ENCODE data around the gene TIGD6. TPM values are rescaled to one million over a fixed set of nuclear protein-coding genes. Genes with fewer than 3 reads are reported as not detected.
"Not testable (repeated sequence)": the region's sequence is repeated elsewhere in the genome, so short reads cannot be mapped to it uniquely, and the experiment has no call there.

TIGD6 gene
- polyA plus RNA-seq (2014; cell fraction: cytosol; rRNA removed) = 3.8 and 4.0 TPM in 2 replicates
- 0.82 and 1.8 TPM in 2 replicates for polyA plus RNA-seq (2014; cell fraction: nucleus; rRNA removed)

DNA sequence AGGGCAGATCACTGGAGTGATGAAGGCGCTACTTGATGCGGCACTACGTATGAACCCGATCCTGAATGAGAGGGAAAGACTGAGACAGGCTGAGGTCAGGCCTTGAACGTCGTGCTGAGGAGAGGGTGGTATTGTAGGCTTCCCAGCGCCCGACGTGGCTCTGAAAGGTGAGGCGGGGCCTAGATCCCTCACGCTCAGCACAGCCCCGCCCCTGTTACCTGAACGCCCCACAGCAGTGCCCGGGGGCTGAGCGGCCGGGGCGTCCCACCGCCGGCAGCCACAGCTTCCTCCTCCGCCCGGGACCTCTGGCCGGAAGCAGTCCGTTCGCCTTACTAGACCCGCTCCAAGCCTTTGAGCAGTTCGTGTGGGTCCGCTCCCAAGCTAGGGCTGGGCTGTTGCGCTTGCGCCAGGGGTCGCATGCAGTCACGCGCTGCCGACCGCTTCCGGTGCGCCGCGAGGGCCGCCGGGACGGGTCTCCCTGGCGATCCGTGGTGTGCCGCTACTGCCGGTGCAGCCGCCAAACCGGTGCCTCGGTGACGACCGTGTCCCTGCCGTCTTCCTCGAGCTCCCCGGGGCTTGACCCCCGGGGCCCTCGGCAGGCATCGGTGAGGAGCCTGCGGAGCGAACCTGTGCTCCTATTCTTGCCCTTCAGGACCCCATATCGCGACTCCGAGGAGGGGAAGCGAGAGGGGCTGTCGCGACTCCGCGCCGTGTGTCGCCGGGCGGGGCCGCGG, at the start of gene TIGD6, which contains the start of gene HMGXB3:
Gene TIGD6, minus strand, starts transcription at position 399 of the 734 bp plus-strand sequence. CDS start 4,306 bp downstream, outside the sequence.
Gene HMGXB3, plus strand, starts transcription at position 484 of the 734 bp plus-strand sequence. CDS start 4,114 bp downstream, outside the sequence.
- DNase-seq (ENCODE audit: low spot score) = peak; percentile 95

DNA sequence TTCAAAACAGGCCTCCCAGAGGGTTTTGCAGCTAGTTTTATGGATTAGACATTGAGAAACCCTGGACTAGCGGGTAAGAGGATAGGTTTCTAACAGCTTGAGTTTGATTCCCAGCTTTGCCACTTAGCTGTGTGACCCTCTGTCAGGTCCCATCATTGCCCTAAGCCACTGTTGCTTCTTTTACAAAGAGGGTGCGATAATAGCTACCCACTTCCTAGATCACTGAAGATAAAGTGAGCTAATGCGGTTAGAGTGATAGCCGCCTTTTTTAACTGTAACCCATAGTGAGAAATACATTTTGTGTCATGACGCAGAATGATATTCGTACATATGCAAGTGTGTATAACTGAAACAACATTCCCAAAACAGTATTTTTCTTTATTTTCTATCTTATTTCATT, 45.6 kb upstream of the TIGD6 start:
- DNase-seq (ENCODE audit: low spot score) = no peak

DNA sequence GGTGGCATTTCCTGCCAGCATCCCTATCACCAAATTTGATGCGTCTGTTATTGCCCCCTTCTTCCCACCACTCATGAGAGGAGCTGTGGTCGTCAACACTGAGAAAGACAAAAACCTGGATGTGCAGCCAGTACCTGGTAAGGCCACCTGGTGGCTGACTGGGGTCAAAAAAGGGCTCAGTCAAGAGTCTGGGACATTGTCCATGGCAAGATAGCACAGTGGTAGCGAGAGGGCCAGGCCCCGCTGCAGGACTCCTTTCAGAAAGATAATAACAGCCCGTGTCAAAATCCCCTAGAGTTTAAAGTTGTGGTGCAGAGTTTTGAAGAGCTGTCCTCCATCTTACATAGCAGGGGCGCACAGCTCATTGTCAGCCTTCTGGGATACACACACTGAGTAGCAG, 45.1 kb upstream of the TIGD6 start:
- no peak for DNase-seq (ENCODE audit: low spot score)

DNA sequence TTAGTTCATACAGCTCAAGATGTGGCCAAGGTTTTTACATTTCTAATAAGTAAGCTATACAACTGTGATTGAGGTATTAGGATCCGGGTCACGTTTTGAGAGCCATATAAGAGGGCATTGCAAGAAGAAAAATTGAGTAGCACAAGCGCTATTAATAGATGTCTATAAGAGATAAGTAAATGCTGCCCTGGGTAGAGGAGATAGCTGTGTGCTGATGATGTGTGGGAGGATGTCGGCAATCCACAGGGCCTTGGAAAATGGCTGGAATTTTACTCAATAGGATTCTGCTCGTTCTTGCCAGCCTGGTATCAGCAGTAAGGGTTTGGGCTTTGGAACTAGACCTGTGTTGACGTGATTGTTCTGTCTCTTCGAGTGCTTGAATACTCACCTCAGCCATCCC, 44.3 kb upstream of the TIGD6 start:
- no peak for DNase-seq (ENCODE audit: low spot score)

DNA sequence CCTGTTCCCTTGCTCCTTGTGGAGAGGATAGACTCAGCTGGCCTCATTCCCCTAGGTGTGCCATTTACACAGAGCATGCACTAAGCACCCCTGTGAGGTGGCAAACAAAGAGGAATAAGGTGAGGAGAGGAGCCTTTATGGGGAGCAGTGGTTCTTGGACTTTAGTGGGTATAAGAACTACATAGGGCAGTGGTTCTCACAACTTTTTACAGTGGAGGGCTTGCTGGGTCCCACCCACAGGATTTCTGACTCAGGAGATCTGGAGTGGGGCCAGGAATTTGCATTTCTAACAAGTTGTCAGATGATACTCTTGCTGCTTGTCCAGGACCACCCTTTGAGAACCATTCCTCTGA, 43.9 kb upstream of the TIGD6 start:
- DNase-seq (ENCODE audit: low spot score) = no peak

DNA sequence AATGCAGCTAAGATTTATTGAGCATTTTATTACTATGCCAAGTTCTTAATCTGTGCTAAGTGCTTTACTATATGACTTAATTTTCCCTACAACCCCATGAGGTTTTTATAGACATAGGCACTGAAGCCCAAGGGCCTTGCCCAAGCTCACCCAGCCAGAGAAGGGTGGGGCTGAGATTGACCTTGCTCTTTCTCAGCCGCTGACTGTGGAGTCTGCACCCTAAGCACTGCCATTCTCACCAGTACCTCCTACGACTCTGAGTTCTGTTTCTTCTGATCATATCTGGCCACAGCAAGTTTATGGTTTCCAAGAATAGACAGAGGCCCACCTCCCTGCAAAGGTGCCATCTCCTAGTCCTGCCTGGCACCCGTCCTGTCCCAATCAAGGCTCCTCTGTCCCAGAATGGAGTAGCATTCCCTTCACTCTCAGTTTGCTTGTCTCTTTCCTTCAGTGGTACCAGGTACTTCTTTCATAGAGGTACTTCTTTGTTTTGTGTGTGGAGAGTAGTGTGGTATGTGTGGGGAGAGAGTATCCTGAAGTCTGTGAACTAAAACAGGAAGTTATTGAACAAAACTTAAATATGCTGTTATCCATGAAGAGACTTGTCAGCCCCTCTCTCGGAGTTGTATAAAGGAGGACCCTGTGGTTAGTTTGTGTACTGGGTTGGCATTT, 43.3 kb upstream of the TIGD6 start:
- no peak for DNase-seq (ENCODE audit: low spot score)

DNA sequence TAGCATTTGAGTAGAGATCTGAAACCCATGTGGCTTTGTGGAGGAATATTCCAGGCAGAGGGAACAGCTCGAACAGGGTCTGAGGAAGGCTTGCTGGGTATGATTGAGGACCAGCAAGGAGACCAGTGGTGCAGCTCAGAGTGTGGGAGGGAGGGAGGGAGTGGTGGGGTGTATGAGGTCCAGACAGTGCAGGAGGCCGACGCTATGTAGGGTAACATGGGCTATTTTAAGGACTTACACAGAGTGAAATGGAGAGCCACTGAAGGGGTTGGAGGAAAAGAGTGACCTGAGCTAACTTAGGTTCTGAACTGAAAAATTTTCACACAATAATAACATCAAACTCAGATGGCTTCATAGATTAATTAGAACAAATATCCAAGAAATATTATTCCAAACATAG, 42.0 kb upstream of the TIGD6 start:
- no peak for DNase-seq (ENCODE audit: low spot score)

DNA sequence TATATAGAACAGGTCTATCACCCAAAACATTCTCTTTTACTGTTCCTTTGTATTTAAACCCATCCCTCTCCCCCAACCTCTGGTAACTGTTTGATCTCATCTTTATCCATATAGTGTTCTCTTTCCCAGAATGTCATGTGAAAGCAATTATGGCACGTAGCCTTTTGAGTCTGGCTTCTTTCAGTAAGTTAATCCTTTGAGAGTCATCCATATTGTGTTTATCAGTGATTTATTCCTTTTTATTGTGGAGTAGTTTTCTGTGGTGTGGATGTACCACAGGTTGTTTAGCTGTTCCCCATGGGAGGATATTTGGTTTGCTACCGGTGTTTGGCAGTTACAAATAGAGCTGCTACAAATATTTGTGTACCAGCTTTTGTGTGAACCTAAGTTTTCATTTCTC, 38.1 kb upstream of the TIGD6 start:
- DNase-seq (ENCODE audit: low spot score) = no peak

DNA sequence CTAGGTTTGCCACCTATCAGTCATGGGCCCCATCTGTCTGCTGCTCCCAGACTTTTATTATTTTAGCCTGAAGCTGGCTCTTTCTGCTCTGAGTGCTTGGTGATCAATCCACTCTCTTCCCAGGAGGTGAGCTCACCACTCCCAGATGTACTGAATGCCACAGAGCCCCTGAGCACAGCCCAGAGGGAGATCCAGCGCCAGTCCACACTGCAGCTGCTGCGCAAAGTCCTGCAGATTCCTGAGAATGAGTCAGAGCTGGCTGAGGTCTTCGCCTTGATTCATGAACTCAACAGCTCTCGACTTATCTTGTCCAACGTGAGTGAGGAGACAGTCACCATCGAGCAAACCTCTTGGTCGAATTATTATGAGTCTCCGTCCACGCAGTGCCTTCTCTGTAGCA, 36.1 kb upstream of the TIGD6 start:
- no peak for DNase-seq (ENCODE audit: low spot score)

DNA sequence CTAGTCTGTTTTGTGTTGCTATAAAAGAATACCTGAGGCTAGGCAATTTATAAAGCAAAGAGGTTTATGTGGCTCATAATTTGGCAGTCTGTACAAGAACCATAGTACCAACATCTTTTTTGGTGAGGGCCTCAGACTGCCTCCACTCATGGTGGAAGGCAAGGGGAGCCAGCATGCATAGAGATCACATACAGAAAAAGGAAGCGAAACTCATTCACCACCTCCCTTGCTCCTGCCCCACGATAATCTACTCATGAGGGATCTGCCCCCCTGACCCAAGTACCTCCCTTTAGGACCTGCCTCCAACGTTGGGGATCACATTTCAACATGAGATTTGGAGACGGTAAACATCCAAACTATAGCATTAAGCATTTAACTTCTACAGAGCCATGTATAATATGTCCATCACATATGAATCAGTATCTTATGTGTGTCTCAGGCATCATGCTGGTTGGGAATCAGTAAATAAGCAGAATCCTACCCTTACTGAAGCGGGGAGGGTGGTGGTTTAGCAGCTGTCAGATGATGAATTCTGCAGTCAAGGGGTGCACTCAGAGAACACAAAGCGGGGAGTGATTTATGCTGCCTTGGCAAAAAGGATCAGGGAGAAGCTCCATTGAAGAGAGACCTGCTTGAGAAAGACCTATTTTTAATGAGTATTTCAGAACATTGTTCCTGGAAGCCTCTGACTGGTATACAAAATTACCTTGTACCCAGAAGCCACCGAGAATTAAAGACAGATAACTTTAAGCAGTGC, 34.9 kb upstream of the TIGD6 start:
- DNase-seq (ENCODE audit: low spot score) = no peak

DNA sequence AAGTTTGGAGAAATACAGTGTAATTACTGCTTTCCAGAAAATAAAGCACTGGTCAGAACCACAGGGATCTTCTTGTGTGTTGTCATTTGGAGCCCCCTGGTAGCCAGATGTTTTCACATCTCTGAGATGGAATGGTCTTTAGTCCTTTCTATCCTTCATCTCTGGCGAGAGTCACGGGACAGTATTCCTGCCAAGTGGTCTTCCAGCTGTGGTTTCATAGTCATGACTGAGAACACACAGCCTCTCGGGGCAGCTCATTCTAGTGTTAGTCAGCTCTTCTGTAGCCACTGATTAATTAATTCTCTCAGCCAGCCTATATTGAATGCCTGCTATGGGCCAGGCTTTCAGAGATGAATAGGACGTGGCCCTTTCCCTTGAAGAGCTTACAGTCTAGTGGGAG, 34.2 kb upstream of the TIGD6 start:
- no peak for DNase-seq (ENCODE audit: low spot score)

DNA sequence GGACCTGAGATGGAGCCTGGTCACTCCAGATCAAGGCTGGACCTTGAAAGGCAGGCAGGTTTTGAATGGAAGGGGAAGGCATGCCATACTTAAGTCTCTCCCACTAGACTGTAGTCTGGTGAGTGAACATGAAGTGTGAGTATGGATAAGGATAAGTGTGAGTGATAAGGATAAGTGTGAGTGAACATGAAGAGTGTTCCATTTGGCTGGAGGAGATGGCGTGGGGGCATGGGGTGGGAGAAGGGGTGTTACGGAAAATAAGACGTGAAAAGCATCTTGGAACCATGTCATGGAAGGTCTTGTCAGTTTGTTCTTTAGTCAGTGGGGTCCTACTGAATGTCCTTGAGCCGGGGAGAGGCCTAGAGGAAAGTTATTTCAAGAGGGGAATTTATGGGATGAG, 32.9 kb upstream of the TIGD6 start:
- DNase-seq (ENCODE audit: low spot score) = no peak

DNA sequence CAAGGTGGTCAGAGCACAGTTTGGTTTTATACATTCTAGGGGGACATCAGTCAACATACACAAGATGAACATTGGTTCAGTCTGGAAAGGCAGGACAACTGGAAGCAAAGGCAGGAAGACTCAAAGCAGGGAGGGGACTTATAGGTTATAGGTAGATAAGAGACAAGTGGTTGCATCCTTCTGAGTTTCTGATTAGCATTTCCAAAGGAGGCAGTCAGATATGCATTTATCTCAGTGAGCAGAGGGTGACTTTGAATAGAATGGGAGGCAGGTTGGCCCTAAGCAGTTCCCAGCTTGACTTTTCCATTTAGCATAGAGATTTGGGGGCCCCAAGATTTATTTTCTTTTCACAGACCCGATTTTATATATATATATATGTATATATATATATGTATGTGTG, 27.6 kb upstream of the TIGD6 start:
- not testable (repeated sequence) for DNase-seq (ENCODE audit: low spot score)

DNA sequence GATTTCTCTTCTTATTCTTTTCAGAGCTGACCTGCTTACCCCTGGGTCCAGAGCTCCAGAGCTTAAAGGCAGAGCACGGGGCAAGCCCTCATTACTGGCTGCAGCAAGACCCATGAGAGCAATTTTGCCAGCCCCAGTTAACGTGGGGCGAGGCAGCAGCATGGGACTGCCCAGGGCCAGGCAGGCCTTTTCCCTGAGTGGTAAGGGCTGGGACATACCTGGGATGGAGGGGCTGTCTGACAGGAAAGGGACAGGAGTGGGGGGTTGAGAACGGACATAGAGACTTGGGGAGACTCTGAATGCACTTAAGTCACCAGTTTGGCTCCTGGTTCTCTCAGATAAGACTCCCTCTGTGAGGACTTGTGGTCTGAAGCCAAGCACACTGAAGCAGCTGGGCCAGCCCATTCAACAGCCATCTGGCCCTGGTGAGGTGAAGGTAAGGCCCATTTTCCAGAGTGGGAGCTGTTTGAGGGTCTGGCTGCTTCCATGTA, 26.3 kb upstream of the TIGD6 start:
- DNase-seq (ENCODE audit: low spot score) = no peak

DNA sequence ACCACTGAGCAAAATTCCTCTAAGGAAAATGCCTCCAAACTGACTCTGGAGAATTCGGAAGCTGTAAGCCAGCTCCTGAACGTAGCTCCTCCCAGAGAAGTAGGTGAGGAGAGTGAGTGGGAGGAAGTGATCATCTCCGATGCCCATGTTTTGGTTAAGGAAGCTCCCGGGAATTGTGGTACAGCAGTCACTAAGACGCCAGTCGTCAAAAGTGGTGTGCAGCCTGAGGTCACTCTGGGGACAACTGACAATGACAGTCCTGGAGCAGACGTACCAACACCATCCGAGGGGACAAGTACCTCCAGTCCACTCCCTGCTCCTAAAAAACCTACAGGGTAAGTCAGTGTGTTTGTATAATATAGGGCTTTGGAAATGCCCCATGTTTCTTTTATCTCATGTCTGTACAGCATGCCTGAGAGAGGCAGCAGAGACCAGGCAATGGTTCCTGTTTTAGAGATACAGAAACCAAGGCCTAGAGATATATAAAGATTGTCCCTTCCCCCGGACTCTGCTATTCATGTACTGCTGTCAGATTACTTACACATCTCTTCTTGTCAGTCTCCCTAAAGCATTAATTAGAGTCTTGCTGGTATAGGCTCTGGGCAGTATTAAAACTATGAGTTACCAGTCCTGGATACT, 24.0 kb upstream of the TIGD6 start:
- DNase-seq (ENCODE audit: low spot score) = no peak

DNA sequence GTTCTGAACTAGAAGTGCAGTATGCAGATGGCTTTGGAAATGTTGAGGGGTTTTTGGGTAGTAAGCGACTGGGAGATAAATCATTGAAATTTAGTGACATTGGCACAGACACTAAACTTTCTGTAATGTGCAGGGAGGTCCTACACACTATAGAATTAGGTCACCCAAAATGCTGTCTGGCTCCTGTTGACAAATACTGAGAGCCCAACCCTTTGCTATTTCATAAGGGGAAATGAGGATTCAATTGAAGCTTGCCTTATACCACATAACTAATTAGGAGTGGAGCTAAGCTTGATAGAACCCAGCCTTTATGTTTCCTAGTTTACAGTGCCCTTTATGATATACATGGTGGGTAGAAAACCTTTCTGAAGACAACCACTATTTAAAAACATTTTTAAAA, 22.7 kb upstream of the TIGD6 start:
- no peak for DNase-seq (ENCODE audit: low spot score)

DNA sequence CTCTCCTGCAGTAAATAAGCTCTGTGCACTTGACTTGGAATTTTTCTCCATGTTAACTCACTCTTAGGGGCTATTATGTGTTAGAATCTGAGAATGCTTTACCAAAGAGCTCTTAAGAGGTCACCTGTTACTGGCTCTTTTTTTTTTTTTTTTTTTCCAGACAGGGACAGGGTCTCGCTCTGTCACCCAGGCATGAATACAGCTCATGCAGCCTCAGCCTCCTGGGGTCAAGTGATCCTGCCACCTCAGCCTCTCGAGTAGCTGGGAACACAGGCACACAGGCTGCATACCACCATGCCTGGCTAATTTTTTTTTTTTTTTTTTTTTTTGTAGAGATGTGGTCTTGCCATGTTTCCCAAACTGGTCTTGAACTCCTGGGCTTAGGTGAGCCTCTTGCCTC, 22.2 kb upstream of the TIGD6 start:
- DNase-seq (ENCODE audit: low spot score) = no peak

DNA sequence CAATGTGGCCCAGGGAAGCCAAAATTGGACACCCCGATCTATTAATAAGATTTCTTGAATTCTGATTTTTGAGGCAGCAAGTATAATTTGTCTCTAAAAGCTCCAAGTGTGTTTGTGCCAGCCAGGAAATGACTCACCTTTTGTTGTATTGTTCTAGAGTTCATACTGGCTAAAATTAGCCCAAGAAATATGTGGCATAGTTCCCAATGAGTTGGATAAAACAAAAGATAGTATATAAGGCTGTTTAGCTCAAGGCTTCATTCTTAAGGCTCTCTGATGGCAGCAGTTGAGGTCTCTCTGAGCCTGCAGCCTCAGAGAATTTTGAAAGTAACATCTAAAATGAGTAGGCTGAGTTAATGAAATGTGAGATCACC, 21.7 kb upstream of the TIGD6 start:
- no peak for DNase-seq (ENCODE audit: low spot score)

DNA sequence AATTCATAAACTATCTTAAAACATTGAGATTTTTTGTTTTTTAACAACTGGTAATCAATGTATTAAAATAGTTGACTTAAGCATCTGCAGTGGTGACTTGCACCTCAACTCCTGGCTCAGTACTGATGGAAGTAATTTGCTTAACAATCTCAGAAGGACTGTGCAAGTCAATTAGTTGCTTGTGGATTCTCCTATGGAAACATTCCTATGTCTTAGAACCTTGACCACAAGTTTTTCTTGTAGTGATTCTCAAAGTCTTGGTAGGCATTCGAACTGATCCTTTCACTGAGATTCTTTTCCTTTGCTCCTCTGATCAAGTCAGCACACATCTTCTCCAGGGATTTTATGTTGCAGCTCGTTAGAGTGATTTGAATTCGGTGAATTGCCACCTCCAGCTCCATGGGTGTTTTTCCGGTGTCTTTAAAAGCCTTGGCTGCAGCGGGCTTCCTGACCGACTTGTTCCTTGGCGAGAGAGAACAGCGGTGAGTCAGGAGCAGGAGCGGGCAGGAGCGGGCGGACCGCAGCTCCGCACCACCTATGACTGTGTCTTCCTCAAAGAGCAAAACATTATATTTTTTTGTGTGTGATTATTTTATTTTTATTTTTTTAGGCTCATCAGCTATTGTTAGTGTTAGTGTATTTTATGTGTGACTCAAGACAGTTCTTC, 21.2 kb upstream of the TIGD6 start:
- DNase-seq (ENCODE audit: low spot score) = no peak

DNA sequence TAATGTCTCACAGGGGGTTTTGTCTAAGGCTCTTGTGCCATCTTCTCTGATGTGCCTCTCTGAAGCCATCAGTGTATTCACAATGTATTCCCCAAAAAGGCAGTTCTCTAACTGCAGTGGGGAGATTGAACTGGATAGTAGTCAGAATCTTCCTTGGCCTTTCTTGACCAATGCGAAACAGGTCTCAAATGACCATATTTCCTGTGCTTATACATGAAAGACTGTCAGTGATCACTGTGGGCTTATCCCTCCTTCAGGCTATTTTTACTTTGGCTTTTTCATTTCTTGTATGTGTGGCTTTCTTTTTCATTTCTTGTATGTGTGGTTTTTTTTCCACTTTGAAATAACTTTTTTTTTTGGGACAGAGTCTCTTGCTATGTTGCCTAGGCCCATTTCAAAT, 19.8 kb upstream of the TIGD6 start:
- DNase-seq (ENCODE audit: low spot score) = no peak
